Common myeloid progenitor, CD34-positive (primary cell): ENCODE measurements around the gene CYP2D6. TPM values are rescaled to one million over a fixed set of nuclear protein-coding genes. Genes with fewer than 3 reads are reported as not detected.
"Not testable (repeated sequence)": the region's sequence is repeated elsewhere in the genome, so short reads cannot be mapped to it uniquely, and the experiment has no call there.

Source experiments
- CTCF ChIA-PET: fragments of 350-600 bp; sonication (Branson Sonifier 250); formaldehyde crosslinking; loops from one replicate; lab custom pipeline; 2021; ENCODE audit warnings: antibody characterized with exemption; lab: Charles Lee
- POLR2A ChIA-PET: fragments of 350-600 bp; sonication (Branson Sonifier 250); formaldehyde crosslinking; loops from one replicate; lab custom pipeline; 2021; ENCODE audit warnings: antibody characterized with exemption; lab: Charles Lee
- DNase-seq, 3 donors: peaks; one replicate each; pipeline versions ENCODE4 v3.0.0 to v3.0.0-alpha.2; 2013
- H3K27ac ChIP-seq, 2 experiments: 1 replicate in 1 of 2; 2 replicates in 1 of 2; pipeline ENCODE4 v1.7.0; 2013; ENCODE audit warnings: inconsistent platforms in 2 of 2, low read length in 2 of 2, mild to moderate bottlenecking in 2 of 2, low read depth in 1 of 2, moderate library complexity in 1 of 2; ENCODE audit not compliant: severe bottlenecking in 2 of 2, insufficient read depth in 1 of 2, poor library complexity in 1 of 2
- H3K27me3 ChIP-seq, 5 experiments: replicated peaks in 2 of 5; 1 replicate in 3 of 5; 2 replicates in 2 of 5; pipeline versions ENCODE4 v1.6.1 to v1.7.0; 2013; ENCODE audit warnings: low read length in 4 of 5, mild to moderate bottlenecking in 2 of 5, moderate library complexity in 2 of 5, inconsistent platforms in 1 of 5; ENCODE audit not compliant: insufficient read depth in 5 of 5, control insufficient read depth in 4 of 5
- H3K36me3 ChIP-seq, 4 experiments: 1 replicate in 2 of 4; 2 replicates in 2 of 4; pipeline versions ENCODE4 v1.6.1 to v1.7.0; 2013; ENCODE audit warnings: low read length in 3 of 4, control low read depth in 1 of 4, mild to moderate bottlenecking in 1 of 4; ENCODE audit not compliant: control insufficient read depth in 4 of 4, insufficient read depth in 4 of 4
- H3K4me1 ChIP-seq, 4 experiments: 1 replicate in 3 of 4; 2 replicates in 1 of 4; pipeline versions ENCODE4 v1.6.1 to v1.7.1; 2013; ENCODE audit warnings: low read length in 3 of 4, mild to moderate bottlenecking in 3 of 4, control low read depth in 1 of 4, inconsistent platforms in 1 of 4, moderate library complexity in 1 of 4; ENCODE audit not compliant: control insufficient read depth in 4 of 4, insufficient read depth in 4 of 4; ENCODE audit errors: control extremely low read depth in 1 of 4
- H3K4me3 ChIP-seq, 7 experiments: 1 replicate in 4 of 7; 2 replicates in 3 of 7; pipeline versions ENCODE4 v1.5.1 to v1.7.0; 2013; ENCODE audit warnings: mild to moderate bottlenecking in 7 of 7, low read length in 6 of 7, moderate library complexity in 6 of 7, inconsistent platforms in 2 of 7, low read depth in 2 of 7, control low read depth in 1 of 7; ENCODE audit not compliant: insufficient read depth in 4 of 7, control insufficient read depth in 1 of 7; ENCODE audit errors: extremely low read depth in 1 of 7
- H3K9me3 ChIP-seq, 5 experiments: 1 replicate in 4 of 5; 2 replicates in 1 of 5; pipeline versions ENCODE4 v1.6.1 to v1.7.1; 2013; ENCODE audit warnings: low read length in 4 of 5, mild to moderate bottlenecking in 2 of 5, inconsistent platforms in 1 of 5, low read depth in 1 of 5, moderate library complexity in 1 of 5; ENCODE audit not compliant: control insufficient read depth in 4 of 5, insufficient read depth in 2 of 5; ENCODE audit errors: control extremely low read depth in 1 of 5
- WGBS: methylation state at CpG from one replicate; pipeline ENCODE4 v1.1.5; 2013; ENCODE audit not compliant: insufficient coverage; 5-methylcytosine and 5-hydroxymethylcytosine counted together
- polyA plus RNA-seq: library from polyadenylated mRNA; unstranded; fragments of 120-200 nt; gene quantifications from one replicate; pipeline ENCODE4 v1.2.1, GENCODE V29; 2013

CYP2D6 gene
- 1.4 TPM for polyA plus RNA-seq

GRCh38 chr22:42130639-42131431, at the start of gene CYP2D6:
Gene CYP2D6, minus strand, starts transcription at chr22:42130810. Its CDS starts 19 bp downstream, at chr22:42130791.
- POLR2A ChIA-PET, H3K9me3 ChIP-seq, DNase-seq, H3K36me3 ChIP-seq, H3K4me3 ChIP-seq, H3K27ac ChIP-seq, H3K4me1 ChIP-seq: not testable (repeated sequence)
- H3K27me3 ChIP-seq, result peaks cover 0 to 21% (median 0%) of the 10 kb centered on the region in 5 experiments
- WGBS, result 92% methylated on average over 10 of the region's 14 CpGs
- CTCF ChIA-PET, result interaction anchor here (1.4 kb wide), 1 partner anchor 26 kb away, joined by 3 read pairs; no protein-coding TSS in a partner anchor

- DNase-seq, result no peak
- CTCF ChIA-PET, result no interaction called here
- Histone ChIP-seq H3K27me3 (no peaks in the 10 kb centered on the region), H3K4me3 (no peak overlapping the region), H3K9me3 (no peaks in the 10 kb centered on the region), H3K4me1 (peaks cover 3 to 18% (median 13%) of the 10 kb centered on the region in 4 experiments), H3K36me3 (peaks cover 3 to 22% (median 10%) of the 10 kb centered on the region in 4 experiments), H3K27ac (peak overlapping the region in 1 of 2 experiments; percentile 35)
- 92% methylated on average over 2 of the region's 6 CpGs for WGBS
- POLR2A ChIA-PET, result no interaction called here
These were observed 49.0 kb upstream of the CYP2D6 start for GRCh38 chr22:42179616-42180015.

GRCh38 chr22:42178910-42179519, 48.4 kb upstream of the CYP2D6 start:
- peaks cover 3 to 22% (median 10%) of the 10 kb centered on the region in 4 experiments for H3K36me3 ChIP-seq
- peaks cover 3 to 21% (median 15%) of the 10 kb centered on the region in 4 experiments for H3K4me1 ChIP-seq
- no peak overlapping the region for H3K27ac ChIP-seq
- POLR2A ChIA-PET, result interaction anchor here (0.7 kb wide), 1 partner anchor 175 kb away, joined by 5 read pairs; no protein-coding TSS in a partner anchor
- WGBS, result 100% methylated on average over 1 of the region's 2 CpGs
- CTCF ChIA-PET, result no interaction called here
- H3K9me3 ChIP-seq, result no peaks in the 10 kb centered on the region
- H3K27me3 ChIP-seq, result no peaks in the 10 kb centered on the region
- no peak overlapping the region for H3K4me3 ChIP-seq
- peak in 2 of 3 donors; percentile 17 to 26 for DNase-seq

GRCh38 chr22:42177891-42178336, 47.3 kb upstream of the CYP2D6 start:
- POLR2A ChIA-PET, result no interaction called here
- no peak for DNase-seq
- H3K9me3 ChIP-seq, result no peaks in the 10 kb centered on the region
- H3K4me3 ChIP-seq, result no peak overlapping the region
- peaks cover 3 to 21% (median 15%) of the 10 kb centered on the region in 4 experiments for H3K4me1 ChIP-seq
- CTCF ChIA-PET, result no interaction called here
- WGBS, result 93% methylated on average over 3 of the region's 5 CpGs
- H3K27me3 ChIP-seq, result no peaks in the 10 kb centered on the region
- H3K36me3 ChIP-seq, result peaks cover 3 to 22% (median 10%) of the 10 kb centered on the region in 4 experiments
- no peak overlapping the region for H3K27ac ChIP-seq

GRCh38 chr22:42176255-42176915, 45.8 kb upstream of the CYP2D6 start:
- H3K4me1 ChIP-seq, result peaks cover 3 to 21% (median 15%) of the 10 kb centered on the region in 4 experiments
- ChIA-PET POLR2A (interaction anchor here (0.6 kb wide), 1 partner anchor 16 kb away, joined by 3 read pairs; no protein-coding TSS in a partner anchor), CTCF (no interaction called here)
- no peak for DNase-seq
- H3K27ac ChIP-seq, result no peak overlapping the region
- peaks cover 3 to 36% (median 16%) of the 10 kb centered on the region in 4 experiments for H3K36me3 ChIP-seq
- no peaks in the 10 kb centered on the region for H3K27me3 ChIP-seq
- no peaks in the 10 kb centered on the region for H3K9me3 ChIP-seq
- no peak overlapping the region for H3K4me3 ChIP-seq
- WGBS, result 97% methylated on average over 8 of the region's 10 CpGs

GRCh38 chr22:42174062-42174461, 43.5 kb upstream of the CYP2D6 start:
- WGBS, result 68% methylated on average over 4 of the region's 4 CpGs
- Histone ChIP-seq H3K27me3 (no peaks in the 10 kb centered on the region), H3K36me3 (peaks cover 3 to 43% (median 18%) of the 10 kb centered on the region in 4 experiments), H3K9me3 (no peaks in the 10 kb centered on the region), H3K27ac (no peak overlapping the region), H3K4me1 (peaks cover 0 to 5% (median 2%) of the 10 kb centered on the region in 4 experiments), H3K4me3 (no peak overlapping the region)
- peak in 2 of 3 donors; percentile 48 to 59 for DNase-seq
- CTCF ChIA-PET, result interaction anchor here (0.7 to 6.8 kb wide), 5 partner anchors 11 to 263 kb away, joined by 3 to 60 read pairs (median 4); no protein-coding TSS in a partner anchor
- POLR2A ChIA-PET, result no interaction called here
